GM19324 (cell line): ENCODE measurements around the gene SERPING1.

Experiments
- ATAC-seq: cut with Tn5 transposase; IDR thresholded peaks from one replicate; pipeline ENCODE4 v1.9.1; 2021; ENCODE audit warnings: mild to moderate bottlenecking, moderate library complexity; ENCODE audit not compliant: unreplicated experiment, low FRiP score

The SERPING1 gene

GRCh38 chr11:57597461-57597915, at the start of gene SERPING1:
TSS of gene SERPING1 (plus strand) at chr11:57597685. CDS start at chr11:57598271, 586 bp downstream.
- no peak for ATAC-seq

DNA sequence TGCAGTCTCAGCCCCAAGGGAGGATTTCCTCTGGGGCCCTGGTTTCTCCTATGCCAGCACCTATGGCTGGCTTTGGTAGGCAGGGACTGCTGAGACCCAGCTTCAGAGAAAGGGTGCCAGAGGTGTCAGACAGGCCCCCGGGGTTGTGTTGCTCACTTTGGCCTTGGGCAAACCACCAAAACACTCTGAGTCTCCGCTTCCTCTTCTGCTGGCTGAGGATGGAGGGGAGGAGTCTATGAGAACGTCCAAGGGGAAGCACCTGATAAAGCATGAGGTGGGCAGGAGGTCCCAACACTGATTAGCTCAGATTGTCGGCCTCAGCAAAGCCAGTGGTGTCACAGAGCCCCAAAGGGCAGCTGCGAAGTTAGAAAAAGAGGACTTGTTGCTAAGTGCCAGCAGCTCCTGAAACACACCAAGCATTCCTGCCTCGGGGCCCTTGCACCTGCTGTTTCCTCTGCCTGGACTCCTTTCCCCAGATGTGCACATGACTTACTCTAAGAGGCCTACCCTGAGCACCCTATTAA, 49.6 kb upstream of the SERPING1 start:
- ATAC-seq, result peak; percentile 84

DNA sequence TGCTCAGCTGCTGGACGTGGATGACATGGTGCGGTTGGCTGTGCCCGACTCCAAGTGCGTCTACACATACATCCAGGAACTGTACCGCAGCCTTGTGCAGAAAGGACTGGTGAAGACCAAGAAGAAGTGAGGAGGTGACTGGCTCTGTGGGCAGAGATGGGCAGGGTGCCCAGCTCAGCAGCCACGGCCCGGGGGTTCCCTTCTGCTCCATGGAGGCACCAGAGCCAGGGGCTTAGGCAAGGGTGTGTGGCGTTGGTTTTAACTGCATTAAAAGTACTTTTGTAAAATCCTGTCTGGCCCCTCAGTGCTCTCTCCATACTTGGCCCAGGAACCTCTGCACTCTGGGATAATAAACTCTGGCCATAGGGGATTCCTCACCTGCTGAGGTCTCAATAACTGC, 47.5 kb upstream of the SERPING1 start:
- no peak for ATAC-seq

DNA sequence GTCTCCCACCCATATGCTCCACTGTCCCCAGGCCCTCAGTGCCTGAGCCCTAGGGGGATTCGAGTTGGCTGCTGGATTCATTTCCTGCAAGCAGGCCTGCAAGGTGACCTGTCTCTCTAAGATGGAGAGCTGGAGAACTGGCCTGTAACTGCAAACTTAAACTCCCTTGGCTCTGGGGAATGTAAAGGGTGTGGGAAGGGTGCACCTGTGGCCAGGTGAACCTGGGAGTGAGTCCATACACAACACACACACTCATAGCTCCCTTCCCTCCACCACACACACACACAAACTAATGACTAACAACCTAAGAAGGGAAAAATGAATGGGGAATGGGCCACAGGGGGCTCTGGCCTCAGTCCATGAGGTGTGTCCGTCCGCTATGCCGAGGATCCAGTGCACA, 45.5 kb upstream of the SERPING1 start:
- no peak for ATAC-seq

DNA sequence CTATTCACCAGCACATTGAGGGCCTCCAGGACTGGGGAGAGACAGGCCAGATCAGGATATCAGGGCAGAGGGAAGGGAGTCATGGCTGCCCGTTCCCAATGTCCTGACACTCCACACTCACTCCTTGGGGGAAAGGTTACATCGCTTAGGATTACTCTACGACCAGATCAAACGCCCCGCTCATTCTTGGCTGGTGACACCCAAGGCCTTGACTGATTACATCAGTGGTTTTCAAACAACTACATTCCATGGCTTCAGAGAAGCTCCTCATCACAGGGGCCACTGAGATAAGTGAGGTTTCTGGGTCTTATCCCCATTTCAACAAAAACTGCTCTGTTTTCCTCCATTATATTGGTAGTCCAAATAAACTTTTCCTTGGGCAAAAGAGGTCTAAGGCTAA, 45.0 kb upstream of the SERPING1 start:
- no peak for ATAC-seq

DNA sequence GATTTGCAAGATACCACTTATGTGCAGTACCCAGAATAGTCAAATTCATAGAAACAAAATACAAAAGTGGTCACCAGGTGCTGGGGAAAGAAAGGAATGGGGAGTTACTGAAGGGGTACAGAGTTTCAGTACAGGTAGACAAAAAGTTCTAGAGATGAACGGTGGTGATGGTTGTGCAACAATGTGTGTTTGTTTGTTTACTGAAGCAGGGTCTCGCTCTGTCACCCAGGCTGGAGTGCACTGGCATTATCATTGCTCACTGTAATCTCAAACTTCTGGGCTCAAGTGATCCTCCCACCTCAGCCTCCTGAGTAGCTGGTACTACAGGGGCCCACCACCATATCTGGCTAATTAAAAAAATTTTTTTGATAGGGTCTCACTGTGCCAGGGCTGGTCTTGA, 42.1 kb upstream of the SERPING1 start:
- ATAC-seq, result no peak

GRCh38 chr11:57556041-57556440, 41.4 kb upstream of the SERPING1 start:
- ATAC-seq, result no peak

DNA sequence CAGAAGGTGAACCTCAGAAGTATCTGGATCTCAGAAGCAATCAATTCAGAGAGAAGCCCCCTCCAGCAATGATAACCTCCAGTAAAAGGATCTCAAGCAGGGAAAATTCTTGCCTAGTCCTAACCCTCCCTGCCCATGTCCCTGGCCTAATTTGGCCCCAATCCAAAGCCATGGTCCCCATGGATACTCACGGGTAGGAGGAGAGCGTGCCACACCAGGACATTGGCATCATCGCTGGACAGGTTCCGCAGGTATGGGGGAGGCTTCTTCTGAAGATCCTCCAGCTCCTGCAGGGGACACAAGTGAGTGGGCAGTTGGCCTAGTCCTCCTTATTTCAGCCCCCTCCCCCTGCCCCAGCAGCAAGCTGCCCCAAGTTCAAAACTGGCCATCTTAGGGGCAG, 37.3 kb upstream of the SERPING1 start:
- no peak for ATAC-seq

- ATAC-seq, result no peak
Measured at GRCh38 chr11:57562596-57562995, 34.9 kb upstream of the SERPING1 start.

DNA sequence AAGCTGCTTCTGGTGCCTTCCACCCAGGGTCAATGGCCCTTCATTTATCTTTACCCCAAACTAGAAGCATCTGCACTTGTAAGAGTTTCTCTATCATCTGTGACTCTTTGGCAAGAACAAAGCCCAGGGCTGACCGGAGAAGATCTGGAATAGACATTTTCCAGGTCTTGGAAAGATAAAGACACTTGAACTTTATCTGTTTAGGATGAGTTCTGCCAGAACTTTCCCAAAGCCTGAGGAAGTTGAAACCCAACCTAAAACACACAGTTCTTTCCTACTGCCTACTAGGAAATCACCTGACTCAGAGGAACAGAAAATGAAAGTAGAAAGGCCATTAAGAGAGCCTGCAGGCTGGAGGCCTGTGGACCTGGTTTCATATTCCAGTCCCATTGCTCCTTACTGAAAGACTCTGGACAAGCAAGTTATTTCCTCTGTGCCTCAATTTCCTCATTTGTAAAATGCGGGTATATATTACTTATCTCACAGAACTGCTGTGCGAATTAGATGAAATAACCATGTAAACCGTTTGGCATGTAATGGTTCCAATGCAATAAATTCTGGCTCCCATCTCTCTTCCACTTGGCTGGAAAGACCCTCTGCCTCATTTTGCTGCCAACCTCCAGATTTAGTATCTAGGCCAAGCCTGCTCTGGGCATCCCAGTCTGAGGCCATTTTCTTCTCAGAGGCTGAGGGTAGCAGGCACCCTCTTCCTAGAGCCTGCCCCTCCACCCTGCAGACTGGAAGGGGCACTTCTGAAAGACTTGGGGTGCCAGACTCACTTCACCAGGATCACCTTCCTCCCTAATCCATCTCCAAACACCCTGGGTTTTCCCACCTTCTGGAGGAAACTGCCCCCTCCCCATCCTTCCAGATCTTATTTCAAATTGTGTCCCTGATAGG, 31.2 kb upstream of the SERPING1 start:
- ATAC-seq, result peak; percentile 68

- ATAC-seq, result peak; percentile 3
Measured at GRCh38 chr11:57566905-57567514, 30.5 kb upstream of the SERPING1 start.

GRCh38 chr11:57567515-57568329, 29.8 kb upstream of the SERPING1 start, which contains the start of gene UBE2L6:
TSS of gene UBE2L6 (minus strand) at chr11:57567672. CDS start at chr11:57567611, 61 bp downstream.
- ATAC-seq, result peak; percentile 70

- ATAC-seq, result no peak
Measured at GRCh38 chr11:57568330-57568766, 29.1 kb upstream of the SERPING1 start.

GRCh38 chr11:57571606-57572005, 25.9 kb upstream of the SERPING1 start:
- no peak for ATAC-seq

- no peak for ATAC-seq
Measured at GRCh38 chr11:57574061-57574460, 23.4 kb upstream of the SERPING1 start.

DNA sequence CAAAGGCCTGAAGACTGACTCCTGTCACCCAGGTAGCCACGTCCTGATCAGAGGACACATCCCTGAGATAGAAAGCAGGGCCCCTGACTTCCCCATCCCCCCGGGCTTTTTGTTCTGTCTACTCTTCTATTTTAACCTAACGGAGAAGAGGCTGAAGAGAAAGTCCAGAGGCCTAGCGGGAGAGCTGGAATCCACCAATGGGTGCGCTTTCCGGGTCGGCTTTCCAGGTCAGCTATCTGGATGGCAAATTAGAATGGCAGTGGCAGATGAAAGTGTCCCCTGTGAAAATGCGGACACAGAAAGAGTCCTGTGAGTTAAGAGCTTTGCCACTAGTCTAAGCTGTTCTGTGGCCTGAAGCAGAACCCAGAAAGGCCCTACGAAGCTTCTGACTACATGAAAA, 13.1 kb upstream of the SERPING1 start:
- no peak for ATAC-seq

- ATAC-seq, result no peak
Measured at GRCh38 chr11:57585301-57585700, 12.2 kb upstream of the SERPING1 start.

DNA sequence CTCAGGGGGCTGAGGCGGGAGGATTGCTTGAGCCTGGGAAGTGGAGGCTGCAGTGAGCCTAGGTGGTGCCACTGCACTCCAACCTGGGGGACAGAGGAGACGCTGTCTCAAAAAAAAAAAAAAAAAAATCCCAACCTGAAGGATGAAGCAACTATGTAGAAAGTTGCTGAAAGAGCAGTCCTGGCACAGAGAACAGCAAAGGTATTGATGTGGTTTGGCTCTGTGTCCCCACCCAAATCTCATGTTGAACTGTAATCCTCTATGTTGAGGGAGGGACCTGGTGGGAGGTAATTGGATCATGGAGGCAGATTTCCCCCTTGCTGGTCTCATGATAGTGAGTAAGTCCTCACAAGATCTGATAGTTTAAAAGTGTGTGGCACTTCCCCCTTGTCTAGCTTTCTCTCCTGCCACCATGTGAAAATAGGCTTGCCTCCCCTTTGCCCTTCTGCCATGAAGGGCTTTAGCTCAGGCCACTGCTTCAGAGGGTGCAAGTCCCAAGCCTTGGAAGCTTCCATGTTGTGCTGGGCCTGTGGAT, 10.7 kb upstream of the SERPING1 start:
- no peak for ATAC-seq

DNA sequence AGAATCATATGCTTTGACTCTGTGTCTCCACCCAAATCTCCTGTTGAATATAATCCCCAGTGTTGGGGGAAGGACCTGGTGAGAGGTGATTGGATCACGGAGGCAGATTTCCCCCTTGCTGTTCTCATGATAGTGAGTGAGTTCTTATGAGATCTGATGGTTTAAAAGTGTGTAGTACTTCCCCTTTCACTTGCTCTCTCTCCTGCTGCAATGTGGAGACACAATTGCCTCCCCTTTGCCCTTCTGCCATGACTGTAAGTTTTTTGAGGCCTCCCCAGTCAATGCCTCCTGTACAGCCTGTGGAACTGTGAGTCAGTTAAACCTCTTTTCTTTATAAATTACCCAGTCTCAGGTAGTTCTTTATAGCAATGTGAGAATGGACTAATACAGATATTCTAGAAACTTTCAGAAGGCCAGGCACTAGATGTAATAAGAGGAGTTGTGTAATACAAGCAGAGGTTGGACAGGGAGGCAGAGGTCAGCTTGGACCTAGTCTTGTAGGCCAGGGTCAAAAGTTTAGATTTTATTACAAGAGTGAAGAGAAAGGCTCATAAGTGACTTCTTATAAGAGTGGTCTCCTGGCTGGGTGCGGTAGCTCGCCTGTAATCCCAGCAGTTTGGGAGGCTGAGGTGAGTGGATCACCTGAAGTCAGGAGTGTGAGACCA, 9.3 kb upstream of the SERPING1 start:
- no peak for ATAC-seq
